Panc1 (cell line): ENCODE results near the gene LILRB2.
A peak's percentile ranks its signal among the peaks of the same experiment; 100 is the strongest.
"Not testable (repeated sequence)": the region's sequence is repeated elsewhere in the genome, so short reads cannot be mapped to it uniquely, and the experiment has no call there.

Experiments used
- POLR2AphosphoS5 ChIP-seq: IDR thresholded peaks from 2 replicates; pipeline ENCODE4 v1.6.1; 2012; ENCODE audit warnings: mild to moderate bottlenecking, low read depth, low read length, moderate library complexity
- SIN3A ChIP-seq: IDR thresholded peaks from 2 replicates; pipeline ENCODE4 v1.6.1; 2012; ENCODE audit warnings: low read depth, mild to moderate bottlenecking, low read length, moderate library complexity, borderline replicate concordance; ENCODE audit not compliant: insufficient read depth
- TCF7L2 ChIP-seq: IDR thresholded peaks from 2 replicates; pipeline ENCODE4 v1.6.1; 2011; ENCODE audit warnings: mild to moderate bottlenecking, low read depth, low read length, inconsistent platforms
- TF ChIP-seq, protein P1 (sequence below): fragments of 450-650 bp; IDR thresholded peaks from 2 replicates; pipeline ENCODE4 v1.5.1; 2017; ENCODE audit warnings: mild to moderate bottlenecking
- TF ChIP-seq, protein P2 (sequence below), 2 experiments: IDR thresholded peaks; 2 replicates each; pipeline ENCODE4 v1.6.1; 2011 to 2012; ENCODE audit warnings: low read depth in 2 of 2, control low read depth in 1 of 2, low read length in 1 of 2, mild to moderate bottlenecking in 1 of 2, moderate library complexity in 1 of 2; ENCODE audit not compliant: insufficient read depth in 1 of 2

DNA sequence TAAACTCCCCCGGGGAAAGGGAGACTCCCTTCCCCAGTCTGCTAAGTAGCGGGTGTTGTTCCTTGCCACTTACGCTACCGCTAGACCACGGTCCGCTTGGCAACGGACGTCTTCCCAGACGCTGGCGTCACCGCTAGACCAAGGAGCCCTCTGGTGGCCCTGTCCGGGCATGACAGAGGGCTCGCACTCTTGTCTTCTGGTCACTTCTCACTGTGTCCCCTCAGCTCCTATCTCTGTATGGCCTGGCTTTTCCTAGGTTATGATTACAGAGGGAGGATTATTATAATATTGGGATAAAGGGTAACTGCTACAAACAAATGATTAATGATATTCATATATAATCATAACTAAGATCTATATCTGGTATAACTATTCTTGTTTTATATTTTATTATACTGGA is 42.0 kb upstream of the LILRB2 start:
- TF ChIP-seq, protein P1, sequence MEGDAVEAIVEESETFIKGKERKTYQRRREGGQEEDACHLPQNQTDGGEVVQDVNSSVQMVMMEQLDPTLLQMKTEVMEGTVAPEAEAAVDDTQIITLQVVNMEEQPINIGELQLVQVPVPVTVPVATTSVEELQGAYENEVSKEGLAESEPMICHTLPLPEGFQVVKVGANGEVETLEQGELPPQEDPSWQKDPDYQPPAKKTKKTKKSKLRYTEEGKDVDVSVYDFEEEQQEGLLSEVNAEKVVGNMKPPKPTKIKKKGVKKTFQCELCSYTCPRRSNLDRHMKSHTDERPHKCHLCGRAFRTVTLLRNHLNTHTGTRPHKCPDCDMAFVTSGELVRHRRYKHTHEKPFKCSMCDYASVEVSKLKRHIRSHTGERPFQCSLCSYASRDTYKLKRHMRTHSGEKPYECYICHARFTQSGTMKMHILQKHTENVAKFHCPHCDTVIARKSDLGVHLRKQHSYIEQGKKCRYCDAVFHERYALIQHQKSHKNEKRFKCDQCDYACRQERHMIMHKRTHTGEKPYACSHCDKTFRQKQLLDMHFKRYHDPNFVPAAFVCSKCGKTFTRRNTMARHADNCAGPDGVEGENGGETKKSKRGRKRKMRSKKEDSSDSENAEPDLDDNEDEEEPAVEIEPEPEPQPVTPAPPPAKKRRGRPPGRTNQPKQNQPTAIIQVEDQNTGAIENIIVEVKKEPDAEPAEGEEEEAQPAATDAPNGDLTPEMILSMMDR: peak; percentile 58; the same call in 1 of the 2 replicates
- TF ChIP-seq SIN3A, TCF7L2, POLR2AphosphoS5: not testable (repeated sequence)
- TF ChIP-seq, protein P2, sequence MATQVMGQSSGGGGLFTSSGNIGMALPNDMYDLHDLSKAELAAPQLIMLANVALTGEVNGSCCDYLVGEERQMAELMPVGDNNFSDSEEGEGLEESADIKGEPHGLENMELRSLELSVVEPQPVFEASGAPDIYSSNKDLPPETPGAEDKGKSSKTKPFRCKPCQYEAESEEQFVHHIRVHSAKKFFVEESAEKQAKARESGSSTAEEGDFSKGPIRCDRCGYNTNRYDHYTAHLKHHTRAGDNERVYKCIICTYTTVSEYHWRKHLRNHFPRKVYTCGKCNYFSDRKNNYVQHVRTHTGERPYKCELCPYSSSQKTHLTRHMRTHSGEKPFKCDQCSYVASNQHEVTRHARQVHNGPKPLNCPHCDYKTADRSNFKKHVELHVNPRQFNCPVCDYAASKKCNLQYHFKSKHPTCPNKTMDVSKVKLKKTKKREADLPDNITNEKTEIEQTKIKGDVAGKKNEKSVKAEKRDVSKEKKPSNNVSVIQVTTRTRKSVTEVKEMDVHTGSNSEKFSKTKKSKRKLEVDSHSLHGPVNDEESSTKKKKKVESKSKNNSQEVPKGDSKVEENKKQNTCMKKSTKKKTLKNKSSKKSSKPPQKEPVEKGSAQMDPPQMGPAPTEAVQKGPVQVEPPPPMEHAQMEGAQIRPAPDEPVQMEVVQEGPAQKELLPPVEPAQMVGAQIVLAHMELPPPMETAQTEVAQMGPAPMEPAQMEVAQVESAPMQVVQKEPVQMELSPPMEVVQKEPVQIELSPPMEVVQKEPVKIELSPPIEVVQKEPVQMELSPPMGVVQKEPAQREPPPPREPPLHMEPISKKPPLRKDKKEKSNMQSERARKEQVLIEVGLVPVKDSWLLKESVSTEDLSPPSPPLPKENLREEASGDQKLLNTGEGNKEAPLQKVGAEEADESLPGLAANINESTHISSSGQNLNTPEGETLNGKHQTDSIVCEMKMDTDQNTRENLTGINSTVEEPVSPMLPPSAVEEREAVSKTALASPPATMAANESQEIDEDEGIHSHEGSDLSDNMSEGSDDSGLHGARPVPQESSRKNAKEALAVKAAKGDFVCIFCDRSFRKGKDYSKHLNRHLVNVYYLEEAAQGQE (IDR thresholded peaks at IDR 0.05; ENCODE audit: insufficient read depth in 1 of 2, low read depth in 2 of 2, low read length in 1 of 2): not testable (repeated sequence)
